GM12801 (cell line): ENCODE data around the gene KDM2A.

Experiments
- TF ChIP-seq, protein P1 (sequence below): IDR thresholded peaks from one replicate; pipeline ENCODE4 v1.5.1; 2011; ENCODE audit warnings: control low read depth; ENCODE audit not compliant: insufficient read length; ENCODE audit errors: extremely low read depth

KDM2A gene

DNA sequence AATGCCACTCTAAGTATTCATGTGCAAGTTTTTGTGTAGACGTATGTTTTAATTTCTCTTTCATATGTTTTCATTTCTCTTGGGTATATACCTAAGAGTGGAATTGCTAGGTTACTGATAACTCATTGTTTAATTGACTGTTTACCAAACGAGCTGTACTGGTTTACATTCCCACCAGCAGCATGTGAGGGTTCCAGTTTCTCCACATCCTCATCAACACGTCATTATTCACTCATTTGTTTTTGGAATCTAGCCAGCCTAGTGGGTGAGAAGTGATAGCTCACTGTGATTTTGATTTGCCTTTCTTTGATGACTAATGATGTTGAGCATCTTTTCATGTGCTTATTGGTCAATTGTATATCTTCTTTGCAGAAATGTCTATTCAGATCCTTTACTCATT is 174.0 kb downstream of the KDM2A start:
- TF ChIP-seq, protein P1, sequence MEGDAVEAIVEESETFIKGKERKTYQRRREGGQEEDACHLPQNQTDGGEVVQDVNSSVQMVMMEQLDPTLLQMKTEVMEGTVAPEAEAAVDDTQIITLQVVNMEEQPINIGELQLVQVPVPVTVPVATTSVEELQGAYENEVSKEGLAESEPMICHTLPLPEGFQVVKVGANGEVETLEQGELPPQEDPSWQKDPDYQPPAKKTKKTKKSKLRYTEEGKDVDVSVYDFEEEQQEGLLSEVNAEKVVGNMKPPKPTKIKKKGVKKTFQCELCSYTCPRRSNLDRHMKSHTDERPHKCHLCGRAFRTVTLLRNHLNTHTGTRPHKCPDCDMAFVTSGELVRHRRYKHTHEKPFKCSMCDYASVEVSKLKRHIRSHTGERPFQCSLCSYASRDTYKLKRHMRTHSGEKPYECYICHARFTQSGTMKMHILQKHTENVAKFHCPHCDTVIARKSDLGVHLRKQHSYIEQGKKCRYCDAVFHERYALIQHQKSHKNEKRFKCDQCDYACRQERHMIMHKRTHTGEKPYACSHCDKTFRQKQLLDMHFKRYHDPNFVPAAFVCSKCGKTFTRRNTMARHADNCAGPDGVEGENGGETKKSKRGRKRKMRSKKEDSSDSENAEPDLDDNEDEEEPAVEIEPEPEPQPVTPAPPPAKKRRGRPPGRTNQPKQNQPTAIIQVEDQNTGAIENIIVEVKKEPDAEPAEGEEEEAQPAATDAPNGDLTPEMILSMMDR: no peak

DNA sequence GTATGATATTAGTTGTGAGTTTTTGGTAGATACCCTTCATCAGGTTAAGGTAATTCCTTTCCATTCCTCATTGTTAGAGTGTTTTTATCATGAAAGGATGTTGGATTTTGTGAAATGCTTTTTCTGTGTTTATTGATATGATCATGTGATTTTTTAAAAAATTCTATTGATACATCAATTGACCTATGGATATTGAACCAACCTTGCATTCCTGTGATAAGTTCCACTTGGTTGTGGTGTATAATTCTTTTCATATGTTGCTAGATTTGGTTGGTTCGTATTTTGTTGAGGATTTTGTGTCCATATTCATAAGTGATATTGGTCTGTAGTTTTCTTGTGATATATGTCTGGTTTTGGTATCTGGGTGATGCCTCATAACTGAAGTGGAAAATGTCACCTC is 176.8 kb downstream of the KDM2A start:
- TF ChIP-seq, protein P1: no peak

DNA sequence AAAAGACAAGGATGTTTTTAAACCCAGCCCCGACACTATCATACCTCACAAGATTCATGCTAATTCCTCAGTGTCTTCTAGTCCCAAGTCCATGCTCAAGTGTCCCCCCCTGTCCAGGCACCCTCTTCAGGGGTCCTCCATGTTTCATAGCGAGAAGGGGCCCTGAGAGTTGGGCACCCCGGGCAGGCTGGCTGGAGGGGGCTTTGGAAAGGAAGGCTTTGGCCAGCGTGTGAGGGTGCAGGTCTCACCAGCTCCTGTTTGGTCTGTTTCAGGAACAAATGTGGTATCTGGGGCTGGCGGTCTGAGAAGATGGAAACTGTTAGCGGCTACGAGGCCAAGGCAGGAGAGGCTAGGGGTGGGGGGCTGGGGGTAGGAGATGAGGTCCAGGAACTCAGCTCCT is 179.7 kb downstream of the KDM2A start:
- TF ChIP-seq, protein P1: no peak

DNA sequence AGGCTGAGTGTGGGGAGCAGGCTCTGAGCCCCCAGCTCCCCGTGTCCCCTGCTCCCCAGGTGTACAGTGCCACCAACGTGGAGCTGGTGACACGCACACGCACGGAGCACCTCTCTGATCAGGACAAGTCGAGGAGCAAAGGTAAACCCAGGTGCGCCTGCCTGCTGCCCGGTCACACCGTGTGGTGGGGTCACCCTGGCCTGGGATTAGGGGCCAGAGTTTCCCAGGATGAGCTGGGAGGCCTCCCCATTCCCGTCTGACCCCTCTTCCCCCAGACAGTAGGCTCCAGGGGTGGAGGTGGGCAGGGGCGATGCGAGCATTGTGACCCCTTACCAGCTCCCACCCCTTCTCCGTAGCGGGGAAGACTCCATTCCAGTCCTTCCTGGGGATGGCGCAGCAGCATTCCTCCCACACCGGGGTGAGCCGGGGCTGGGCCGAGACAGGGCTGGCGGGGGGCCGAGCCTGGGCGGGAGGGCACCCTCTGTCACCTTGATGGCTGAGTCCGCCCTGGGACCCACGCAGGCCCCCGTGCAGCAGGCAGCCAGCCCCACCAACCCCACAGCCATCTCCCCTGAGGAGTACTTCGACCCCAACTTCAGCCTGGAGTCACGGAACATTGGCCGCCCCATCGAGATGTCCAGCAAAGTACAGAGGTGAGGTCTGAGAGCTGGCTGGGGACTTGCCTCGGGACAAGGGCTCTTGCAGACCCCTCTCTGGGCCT is 180.6 kb downstream of the KDM2A start:
- TF ChIP-seq, protein P1: no peak

DNA sequence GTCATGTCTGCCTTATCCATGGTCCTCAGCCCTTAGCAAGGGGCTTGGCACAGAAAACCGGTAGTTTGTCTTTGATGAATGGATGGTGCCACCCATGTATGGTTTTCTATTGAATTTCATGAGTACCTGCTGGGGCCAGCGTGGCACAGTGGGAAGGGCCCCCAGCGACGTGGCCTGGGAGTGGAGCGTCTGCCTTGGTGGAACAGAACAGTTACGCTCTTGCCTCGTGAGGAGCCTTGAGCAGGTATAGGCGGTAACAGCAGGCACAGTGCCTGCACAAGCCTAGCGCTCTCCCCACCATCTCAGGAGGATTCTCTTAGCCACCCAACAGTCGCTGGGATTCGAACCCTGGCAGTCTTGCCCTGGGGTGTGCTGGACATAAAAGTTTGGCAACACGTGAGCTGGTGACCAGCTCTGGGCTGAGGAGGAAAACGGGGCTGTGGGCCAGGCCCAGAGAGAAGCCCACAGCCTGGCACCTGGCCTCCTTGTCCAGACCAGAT is 181.2 kb downstream of the KDM2A start:
- TF ChIP-seq, protein P1: no peak

DNA sequence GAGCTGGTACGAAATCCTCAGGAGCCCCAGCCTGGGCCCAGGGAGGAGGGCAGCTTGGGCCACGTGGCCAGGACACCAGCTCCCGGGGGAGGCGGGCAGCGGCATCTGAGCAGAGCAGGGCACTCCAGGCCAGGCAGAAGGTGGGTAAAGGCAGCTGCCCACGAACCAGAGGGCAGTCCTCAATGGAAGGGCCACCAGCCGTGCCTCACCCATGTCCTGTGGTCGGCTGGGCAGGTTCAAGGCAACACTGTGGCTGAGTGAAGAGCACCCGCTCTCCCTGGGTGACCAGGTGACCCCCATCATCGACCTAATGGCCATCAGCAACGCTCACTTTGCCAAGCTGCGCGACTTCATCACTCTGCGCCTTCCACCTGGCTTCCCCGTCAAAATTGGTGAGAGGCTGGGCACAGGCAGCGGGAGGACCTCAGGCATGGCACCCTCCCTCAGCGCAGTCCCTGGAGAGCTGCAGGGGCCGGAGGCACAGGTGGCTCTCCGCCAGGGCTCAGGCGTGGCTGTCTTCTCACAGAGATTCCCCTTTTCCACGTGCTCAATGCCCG is 181.8 kb downstream of the KDM2A start:
- TF ChIP-seq, protein P1: no peak

DNA sequence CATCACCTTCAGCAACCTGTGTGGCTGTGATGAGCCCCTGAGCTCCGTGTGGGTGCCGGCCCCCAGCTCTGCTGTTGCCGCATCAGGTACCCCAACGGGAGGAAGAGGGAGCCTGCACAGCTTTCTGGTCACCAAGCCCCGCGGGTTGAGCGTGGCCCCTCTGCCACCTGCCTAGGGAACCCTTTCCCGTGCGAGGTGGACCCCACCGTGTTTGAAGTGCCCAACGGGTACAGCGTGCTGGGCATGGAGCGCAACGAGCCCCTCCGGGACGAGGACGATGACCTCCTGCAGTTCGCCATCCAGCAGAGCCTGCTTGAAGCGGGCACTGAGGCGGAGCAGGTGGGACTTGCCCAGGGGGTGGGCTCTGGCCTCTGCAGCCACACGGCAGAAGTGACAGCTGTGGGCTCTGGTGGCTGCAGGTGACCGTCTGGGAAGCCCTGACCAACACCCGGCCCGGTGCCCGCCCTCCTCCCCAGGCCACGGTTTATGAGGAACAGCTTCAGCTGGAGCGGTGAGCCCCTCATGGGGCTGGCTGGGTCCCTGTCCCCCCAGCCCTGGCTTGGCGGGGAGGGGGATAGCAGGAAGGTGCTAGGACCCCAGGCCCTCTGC is 182.4 kb downstream of the KDM2A start:
- TF ChIP-seq, protein P1: no peak
